ENCODE data around the gene ANKRD52. TPM values are rescaled to one million over a fixed set of nuclear protein-coding genes. Genes with fewer than 3 reads are reported as not detected.

Gene ANKRD52
- total and polyA plus RNA-seq, 9 of the 15 experiments (the other 6 are each of a cell fraction or from before 2014, with no cell fraction given): 0.52 to 46.8 (median 7.9) TPM

DNA sequence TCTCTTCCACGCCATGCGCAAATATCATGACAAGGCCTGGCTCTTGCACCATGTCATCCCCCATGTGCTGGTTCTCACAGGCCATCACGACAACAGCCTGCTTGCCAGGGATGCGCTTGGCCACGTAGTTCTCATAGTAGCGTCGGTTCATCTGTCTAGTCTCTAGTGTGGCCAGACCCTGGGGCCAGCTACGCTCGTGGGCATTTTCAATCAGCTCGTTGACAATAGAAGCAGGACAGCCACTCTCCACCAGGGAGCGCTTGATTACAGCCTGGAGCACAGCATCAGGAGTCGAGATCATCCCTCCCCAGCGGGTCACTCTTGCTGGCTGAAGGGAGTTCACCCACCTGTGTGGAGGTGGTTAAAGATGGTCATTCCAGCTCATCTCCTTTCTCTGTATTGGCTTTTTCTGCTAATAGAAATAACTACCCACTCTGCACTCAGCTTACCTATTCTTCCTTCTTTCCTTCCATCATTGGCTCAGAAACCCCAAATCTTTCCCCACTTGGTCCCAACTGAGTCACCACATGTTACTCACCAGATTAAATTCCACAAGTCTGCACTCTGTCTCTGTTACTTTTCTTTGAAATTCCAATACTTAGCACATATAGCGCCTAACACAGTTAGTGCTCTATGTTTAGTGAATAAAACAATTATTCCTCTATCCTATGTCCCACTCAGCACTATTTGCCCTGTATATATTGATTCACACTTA lies 51.6 kb downstream of the ANKRD52 start (continued):
- TF ChIP-seq HNRNPLL (IDR thresholded peaks at IDR 0.05; ENCODE audit: low read depth, low read length, poor library complexity, severe bottlenecking) (no peak), FOS (IDR thresholded peaks at IDR 0.05; ENCODE audit: extremely low read depth, insufficient read length) (no peak), ZNF12 (CRISPR knock-in tag; IDR thresholded peaks at IDR 0.05) (no peak), KLF13 (tag; IDR thresholded peaks at IDR 0.05; ENCODE audit: borderline replicate concordance, low read depth) (no peak), ZNF280A (IDR thresholded peaks at IDR 0.05; ENCODE audit: low read depth, partially characterized antibody) (no peak), ERF (CRISPR knock-in tag; IDR thresholded peaks at IDR 0.05) (no peak), PTBP1 (IDR thresholded peaks at IDR 0.05; ENCODE audit: low read depth, low read length) (no peak), FOXK2 (conservative IDR thresholded peaks at IDR 0.05 in 1 of 2, IDR thresholded peaks at IDR 0.05 in 1 of 2; ENCODE audit: low read depth in 2 of 2) (no peak), MYBL2 (IDR thresholded peaks at IDR 0.05; ENCODE audit: low read depth) (no peak), MYBL2 (CRISPR knock-in tag; IDR thresholded peaks at IDR 0.05; ENCODE audit: borderline replicate concordance) (no peak), PHB2 (IDR thresholded peaks at IDR 0.05; ENCODE audit: low read depth) (no peak), JUND (IDR thresholded peaks at IDR 0.05; ENCODE audit: borderline replicate concordance, low read depth, low read length) (peak; percentile 30; the same call in 1 of the 2 replicates), JUND (tag; IDR thresholded peaks at IDR 0.05; ENCODE audit: borderline replicate concordance, low read depth, low read length) (no peak), XRCC3 (IDR thresholded peaks at IDR 0.05) (no peak), SMARCA4 (IDR thresholded peaks at IDR 0.05) (no peak), REST (IDR thresholded peaks at IDR 0.05; ENCODE audit: borderline replicate concordance) (peak; percentile 67; the same call in 1 of the 2 replicates), REST (CRISPR knock-in tag; IDR thresholded peaks at IDR 0.05; ENCODE audit: low read depth) (no peak), IFI16 (CRISPR knock-in tag; IDR thresholded peaks at IDR 0.05) (no peak)
- TF ChIP-seq, protein P1, sequence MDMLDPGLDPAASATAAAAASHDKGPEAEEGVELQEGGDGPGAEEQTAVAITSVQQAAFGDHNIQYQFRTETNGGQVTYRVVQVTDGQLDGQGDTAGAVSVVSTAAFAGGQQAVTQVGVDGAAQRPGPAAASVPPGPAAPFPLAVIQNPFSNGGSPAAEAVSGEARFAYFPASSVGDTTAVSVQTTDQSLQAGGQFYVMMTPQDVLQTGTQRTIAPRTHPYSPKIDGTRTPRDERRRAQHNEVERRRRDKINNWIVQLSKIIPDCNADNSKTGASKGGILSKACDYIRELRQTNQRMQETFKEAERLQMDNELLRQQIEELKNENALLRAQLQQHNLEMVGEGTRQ (CRISPR knock-in tag; IDR thresholded peaks at IDR 0.05): no peak

Measured in K562 (cell line).